ENCODE results near the gene ACAP3.
A peak's percentile ranks its signal among the peaks of the same experiment; 100 is the strongest.

Gene ACAP3

GRCh38 chr1:1313500-1314236, 5.9 kb upstream of the ACAP3 start:
- DNase-seq: no peak

- DNase-seq: no peak
Observed at GRCh38 chr1:1312450-1313314, 5.0 kb upstream of the ACAP3 start.

- no peak for DNase-seq
Observed at GRCh38 chr1:1311107-1312104, 3.7 kb upstream of the ACAP3 start.

- DNase-seq: no peak
Observed at GRCh38 chr1:1310476-1311053, 2.8 kb upstream of the ACAP3 start.

GRCh38 chr1:1310109-1310385, 2.3 kb upstream of the ACAP3 start:
- no peak for DNase-seq

GRCh38 chr1:1309251-1310108, 1.8 kb upstream of the ACAP3 start:
- DNase-seq: peak; percentile 25

- peak; percentile 24 for DNase-seq
Observed at GRCh38 chr1:1308756-1309250, 1.1 kb upstream of the ACAP3 start.

- peak; percentile 50 for DNase-seq
Observed at GRCh38 chr1:1307261-1307922, 338 bp downstream of the ACAP3 start.

- DNase-seq: no peak
Observed at GRCh38 chr1:1306661-1307260, 969 bp downstream of the ACAP3 start.

GRCh38 chr1:1306070-1306660, 1.6 kb downstream of the ACAP3 start:
- peak; percentile 55 for DNase-seq

- peak; percentile 86 for DNase-seq
Observed at GRCh38 chr1:1305300-1306069, 2.2 kb downstream of the ACAP3 start.

GRCh38 chr1:1304331-1305299, 3.1 kb downstream of the ACAP3 start:
- DNase-seq: peak; percentile 92

- no peak for DNase-seq
Observed at GRCh38 chr1:1303736-1304135, 4.0 kb downstream of the ACAP3 start.

GRCh38 chr1:1302951-1303509, 4.7 kb downstream of the ACAP3 start:
- DNase-seq: no peak

- DNase-seq: no peak
Observed at GRCh38 chr1:1302006-1302430, 5.7 kb downstream of the ACAP3 start.

- no peak for DNase-seq
Observed at GRCh38 chr1:1300352-1300739, 7.4 kb downstream of the ACAP3 start.

GRCh38 chr1:1299686-1300351, 7.9 kb downstream of the ACAP3 start:
- no peak for DNase-seq
